ACC112 (cell line): ENCODE measurements around the gene PCDHGC3.

Experiments
- H2AFZ ChIP-seq: fragments of 200-600 bp; sonication (generic); one replicate; pipeline ENCODE4 v1.6.0; 2017; ENCODE audit warnings: antibody characterized with exemption, low read length; ENCODE audit not compliant: unreplicated experiment
- H3K27ac ChIP-seq: fragments of 200-600 bp; sonication (generic); 2 replicates; pipeline ENCODE4 v1.5.1; 2014; ENCODE audit warnings: low read depth, mild to moderate bottlenecking, antibody characterized with exemption, low read length, moderate library complexity
- H3K27me3 ChIP-seq: fragments of 200-600 bp; sonication (generic); 2 replicates; pipeline ENCODE4 v1.6.1; 2014; ENCODE audit warnings: mild to moderate bottlenecking, antibody characterized with exemption, low read length, moderate library complexity, mixed read lengths; ENCODE audit not compliant: insufficient read depth
- H3K36me3 ChIP-seq: fragments of 200-600 bp; sonication (generic); 2 replicates; pipeline ENCODE4 v1.6.1; 2016; ENCODE audit warnings: mild to moderate bottlenecking, antibody characterized with exemption, low read length, moderate library complexity, mixed read lengths; ENCODE audit not compliant: insufficient read depth
- H3K4me1 ChIP-seq: fragments of 200-600 bp; sonication (generic); one replicate; pipeline ENCODE4 v1.6.1; 2016; ENCODE audit warnings: low read length, mixed read lengths; ENCODE audit not compliant: insufficient read depth, unreplicated experiment, control insufficient read depth
- H3K4me3 ChIP-seq: fragments of 200-600 bp; sonication (generic); 2 replicates; pipeline ENCODE4 v1.5.1; 2014; ENCODE audit warnings: mild to moderate bottlenecking, low read depth, low read length
- H3K79me2 ChIP-seq: fragments of 200-600 bp; sonication (generic); one replicate; pipeline ENCODE4 v1.6.0; 2016; ENCODE audit warnings: low read length; ENCODE audit not compliant: control insufficient read depth, unreplicated experiment, insufficient read depth

The PCDHGC3 gene

DNA sequence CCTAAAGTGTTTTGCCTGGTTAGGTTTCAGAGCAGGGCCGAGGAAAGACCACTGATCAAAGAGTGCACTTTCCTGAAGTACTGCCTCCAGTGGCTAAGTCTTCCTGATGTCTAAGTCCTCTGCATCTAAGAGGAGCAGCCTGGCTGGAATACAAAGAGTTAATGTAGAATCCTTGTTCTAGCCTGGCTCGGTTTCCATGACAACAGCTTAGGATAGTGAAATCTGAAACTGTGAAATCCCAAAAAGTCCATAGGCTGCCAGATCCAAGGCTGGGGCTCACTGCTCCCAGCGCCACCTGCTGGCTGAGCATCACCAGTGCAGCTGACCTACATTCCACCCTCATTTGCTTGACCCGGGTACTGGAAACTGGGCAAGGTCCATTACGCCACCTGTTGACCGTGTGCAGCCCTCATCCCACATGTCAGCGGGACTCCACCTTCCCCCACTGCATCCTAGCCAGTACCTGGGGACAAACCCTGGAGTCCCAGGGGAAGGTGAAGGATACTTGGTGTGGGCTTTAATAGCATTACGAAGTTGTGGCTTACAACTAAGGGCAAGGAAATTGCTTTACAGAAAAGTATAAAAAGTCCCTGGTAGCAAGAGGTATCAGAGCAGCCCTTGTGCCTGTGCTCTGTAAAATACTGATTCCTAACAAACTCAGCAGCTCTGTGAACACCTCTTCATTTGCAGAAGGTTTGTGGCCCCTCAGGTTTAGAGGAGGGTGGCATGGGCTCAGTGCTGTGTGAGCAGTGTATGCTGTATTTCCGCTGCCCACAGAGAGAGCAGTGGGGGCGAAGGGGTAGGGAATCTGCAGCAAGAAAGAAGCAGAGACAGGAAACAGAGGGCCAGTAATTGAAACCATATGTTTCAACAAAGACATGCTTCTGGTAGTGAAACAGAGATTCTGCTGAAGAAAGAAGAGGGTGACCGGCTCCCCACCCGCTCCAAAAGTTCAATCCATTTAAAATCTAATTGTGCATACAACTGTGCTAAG lies 49.1 kb downstream of the PCDHGC3 start:
- H2AFZ ChIP-seq: no peak overlapping the region
- peaks cover 58% of the 10 kb centered on the region for H3K4me1 ChIP-seq
- no peaks in the 10 kb centered on the region for H3K79me2 ChIP-seq
- no peaks in the 10 kb centered on the region for H3K27me3 ChIP-seq
- peak overlapping the region; percentile 57 for H3K27ac ChIP-seq
- H3K4me3 ChIP-seq: no peak overlapping the region
- peaks cover 6% of the 10 kb centered on the region; the same call in 1 of the 2 replicates for H3K36me3 ChIP-seq

DNA sequence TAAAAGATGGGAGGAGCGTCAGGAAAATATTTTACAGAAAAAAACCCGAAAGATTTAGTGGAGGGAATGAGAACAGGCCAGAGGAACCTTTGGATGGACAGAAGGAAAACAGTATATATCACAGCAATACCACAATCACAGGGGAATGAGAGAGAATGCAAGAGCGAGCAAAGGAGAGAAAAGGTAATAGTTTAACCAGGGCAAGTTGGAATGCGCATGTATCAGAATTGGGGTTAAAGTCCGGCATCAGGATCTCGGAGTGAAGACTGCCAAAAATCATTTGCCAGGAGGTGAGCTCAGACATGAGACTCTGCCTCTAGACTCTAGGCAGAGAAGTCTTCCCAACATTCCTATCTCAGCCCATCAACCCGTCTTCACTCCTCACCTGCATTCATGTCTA lies 49.9 kb downstream of the PCDHGC3 start:
- Histone ChIP-seq H3K27ac (peak overlapping the region; percentile 57), H2AFZ (no peak overlapping the region)

DNA sequence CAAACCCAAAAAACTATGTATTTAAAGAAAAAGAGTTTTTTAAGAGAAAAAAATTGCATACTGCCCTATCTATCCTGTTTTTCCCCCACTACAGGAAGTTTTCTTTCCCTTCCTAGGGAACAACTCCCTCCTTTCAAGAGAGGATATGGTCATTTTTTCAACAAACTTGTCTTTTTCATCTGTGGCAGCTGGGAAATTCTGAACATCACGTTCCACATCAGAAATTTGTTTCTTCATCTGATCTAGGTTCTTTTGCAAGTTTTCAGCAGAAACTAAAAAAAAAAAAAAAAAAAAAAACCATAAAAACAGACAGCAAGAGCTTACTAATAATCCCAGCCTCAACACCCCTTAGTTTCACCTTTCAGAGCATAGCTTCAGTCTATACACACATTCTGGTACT lies 51.7 kb downstream of the PCDHGC3 start:
- H3K79me2 ChIP-seq: no peaks in the 10 kb centered on the region
- H3K27ac ChIP-seq: no peak overlapping the region
- no peak overlapping the region for H3K4me3 ChIP-seq
- H3K27me3 ChIP-seq: no peaks in the 10 kb centered on the region
- peaks cover 34% of the 10 kb centered on the region for H3K4me1 ChIP-seq
- H2AFZ ChIP-seq: no peak overlapping the region
- peaks cover 7% of the 10 kb centered on the region; the same call in 1 of the 2 replicates for H3K36me3 ChIP-seq

More for the DNA sequence above, 49.9 kb downstream of the PCDHGC3 start:
- Histone ChIP-seq H3K4me1 (peaks cover 50% of the 10 kb centered on the region), H3K79me2 (no peaks in the 10 kb centered on the region), H3K36me3 (peaks cover 6% of the 10 kb centered on the region; the same call in 1 of the 2 replicates), H3K4me3 (no peak overlapping the region), H3K27me3 (no peaks in the 10 kb centered on the region)
